Mucosa of stomach (tissue), 1 donor: ENCODE results near the gene RBM46.
A peak's percentile ranks its signal among the peaks of the same experiment; 100 is the strongest.

Experiments used
- H3K27me3 ChIP-seq: one replicate; pipeline ENCODE4 v1.7.0; 2013; ENCODE audit warnings: mild to moderate bottlenecking, low read length; ENCODE audit not compliant: control insufficient read depth, insufficient read depth
- H3K36me3 ChIP-seq: one replicate; pipeline ENCODE4 v1.7.0; 2013; ENCODE audit warnings: low read length; ENCODE audit not compliant: control insufficient read depth, insufficient read depth
- H3K4me1 ChIP-seq: one replicate; pipeline ENCODE4 v1.7.0; 2013; ENCODE audit warnings: mild to moderate bottlenecking, low read length; ENCODE audit not compliant: control insufficient read depth, insufficient read depth
- H3K4me3 ChIP-seq: one replicate; pipeline ENCODE4 v1.7.0; 2013; ENCODE audit warnings: low read length
- H3K9ac ChIP-seq: one replicate; pipeline ENCODE4 v1.7.0; 2013; ENCODE audit warnings: mild to moderate bottlenecking, low read length, moderate library complexity
- H3K9me3 ChIP-seq: one replicate; pipeline ENCODE4 v1.7.0; 2013; ENCODE audit warnings: mild to moderate bottlenecking, low read length, moderate library complexity; ENCODE audit not compliant: control insufficient read depth
- donor health status: Pancreatic carcinoma.

RBM46 gene, protein sequence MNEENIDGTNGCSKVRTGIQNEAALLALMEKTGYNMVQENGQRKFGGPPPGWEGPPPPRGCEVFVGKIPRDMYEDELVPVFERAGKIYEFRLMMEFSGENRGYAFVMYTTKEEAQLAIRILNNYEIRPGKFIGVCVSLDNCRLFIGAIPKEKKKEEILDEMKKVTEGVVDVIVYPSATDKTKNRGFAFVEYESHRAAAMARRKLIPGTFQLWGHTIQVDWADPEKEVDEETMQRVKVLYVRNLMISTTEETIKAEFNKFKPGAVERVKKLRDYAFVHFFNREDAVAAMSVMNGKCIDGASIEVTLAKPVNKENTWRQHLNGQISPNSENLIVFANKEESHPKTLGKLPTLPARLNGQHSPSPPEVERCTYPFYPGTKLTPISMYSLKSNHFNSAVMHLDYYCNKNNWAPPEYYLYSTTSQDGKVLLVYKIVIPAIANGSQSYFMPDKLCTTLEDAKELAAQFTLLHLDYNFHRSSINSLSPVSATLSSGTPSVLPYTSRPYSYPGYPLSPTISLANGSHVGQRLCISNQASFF

DNA sequence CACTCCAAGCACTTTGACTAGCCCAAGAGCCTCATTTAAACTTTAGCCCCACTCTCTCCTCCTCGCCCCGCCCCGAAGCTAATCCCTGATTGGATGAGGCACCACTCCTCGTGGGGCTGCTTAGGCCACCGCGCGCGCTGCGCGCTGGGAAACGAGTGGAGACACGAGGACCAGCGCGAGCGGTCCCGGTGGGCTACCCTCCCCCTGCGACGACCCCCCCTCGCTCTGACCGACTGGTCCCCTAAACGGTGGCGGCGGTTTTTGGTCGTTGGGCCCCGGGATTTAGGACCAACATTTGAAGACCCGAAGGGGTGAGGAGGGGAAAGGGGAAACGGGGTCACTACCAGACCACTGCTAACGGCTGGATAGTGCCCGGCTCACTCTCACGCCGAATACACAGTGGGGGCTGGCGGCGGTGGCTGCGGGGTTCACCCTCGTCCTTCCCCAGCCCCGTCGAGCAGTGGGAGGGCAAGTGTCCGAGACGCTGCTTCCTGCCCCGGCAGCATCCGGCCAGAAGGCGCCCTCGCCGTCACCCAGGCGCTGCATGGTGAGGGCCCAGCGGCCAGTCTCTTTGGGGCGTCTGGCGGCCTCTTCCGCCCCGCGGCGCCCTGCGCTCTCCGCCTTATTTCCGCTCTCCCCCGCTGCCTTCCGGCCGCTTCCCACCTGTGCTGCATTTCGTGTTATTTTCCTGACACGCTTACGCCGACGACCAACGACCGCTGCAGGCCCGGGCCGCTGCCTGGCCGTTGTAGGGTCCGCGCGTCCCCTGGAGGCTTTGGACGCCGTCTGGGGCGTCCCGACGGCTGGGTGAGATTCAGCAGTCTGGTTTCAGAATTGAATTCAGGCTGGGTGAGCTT, at the start of gene RBM46:
RBM46 (plus strand) TSS at position 147 of the 857 bp plus-strand sequence. CDS start 15,481 bp downstream, outside the sequence.
- no peaks in the 10 kb centered on the region for H3K36me3 ChIP-seq
- no peaks in the 10 kb centered on the region for H3K27me3 ChIP-seq
- no peaks in the 10 kb centered on the region for H3K9me3 ChIP-seq
- H3K4me1 ChIP-seq: no peaks in the 10 kb centered on the region
- H3K9ac ChIP-seq: no peak within 1 kb of the TSS
- H3K4me3 ChIP-seq: no peak within 1 kb of the TSS

DNA sequence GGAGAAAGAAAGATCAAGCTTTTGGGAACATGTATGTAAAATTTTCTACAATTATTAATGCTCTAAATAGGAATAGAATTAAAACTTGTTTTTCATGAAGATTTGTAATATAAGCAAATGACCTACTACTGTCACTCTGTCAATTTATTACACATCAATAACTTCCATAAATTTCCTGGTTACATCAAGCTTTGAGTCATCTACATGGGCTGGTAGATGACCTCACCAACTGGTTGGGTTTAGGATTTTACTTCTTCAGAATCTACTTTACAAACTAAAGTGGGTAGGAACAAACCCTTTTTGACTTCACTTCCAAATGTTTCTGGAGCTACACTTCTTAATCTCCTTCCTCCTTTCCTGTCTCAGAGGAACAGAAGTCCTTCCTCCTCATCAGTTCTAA, 49.3 kb upstream of the RBM46 start:
- H3K4me3 ChIP-seq: no peak overlapping the region
- no peaks in the 10 kb centered on the region for H3K36me3 ChIP-seq
- no peak overlapping the region for H3K9ac ChIP-seq
- H3K4me1 ChIP-seq: no peaks in the 10 kb centered on the region
- no peaks in the 10 kb centered on the region for H3K27me3 ChIP-seq
- no peaks in the 10 kb centered on the region for H3K9me3 ChIP-seq

DNA sequence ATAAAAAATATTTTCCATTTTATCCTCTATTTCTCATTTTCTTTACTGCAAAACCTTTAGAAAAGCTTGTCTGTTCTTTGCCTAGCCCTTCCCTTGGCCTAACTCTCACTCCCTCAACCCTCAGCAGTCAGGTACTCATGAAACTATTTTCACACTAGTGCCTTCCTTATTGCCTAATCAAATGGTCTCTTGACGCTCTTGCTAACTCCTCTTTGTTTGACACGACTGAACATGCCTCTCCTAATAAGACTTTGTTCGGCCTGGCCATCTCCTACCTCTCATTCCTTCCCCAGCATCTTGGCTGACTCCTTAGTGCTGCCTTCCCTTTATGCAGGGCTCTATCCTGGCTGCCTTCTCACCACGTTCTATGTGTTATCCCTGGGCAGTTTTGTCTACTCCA, 48.4 kb upstream of the RBM46 start:
- Histone ChIP-seq H3K4me3 (no peak overlapping the region), H3K4me1 (no peaks in the 10 kb centered on the region), H3K9me3 (no peaks in the 10 kb centered on the region), H3K27me3 (no peaks in the 10 kb centered on the region), H3K36me3 (no peaks in the 10 kb centered on the region), H3K9ac (no peak overlapping the region)

DNA sequence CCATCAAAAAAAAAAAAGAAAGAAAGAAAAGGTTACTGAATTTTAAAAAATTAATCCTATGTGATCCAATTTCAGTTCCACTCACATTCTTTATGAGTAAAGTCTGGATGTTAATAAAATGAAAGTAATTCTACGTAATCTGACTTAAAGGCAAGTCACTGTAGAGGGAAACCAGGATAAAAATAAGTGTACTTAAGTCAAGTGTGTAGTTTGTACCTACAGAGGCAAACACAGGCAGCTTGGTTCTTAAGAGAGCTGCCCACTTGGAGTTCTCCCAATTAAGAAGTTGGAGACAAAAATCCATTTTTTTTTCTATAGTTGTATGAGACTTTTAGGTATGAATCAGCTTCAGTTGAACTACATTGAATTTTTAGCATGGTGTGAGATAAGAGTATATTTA, 44.3 kb upstream of the RBM46 start:
- Histone ChIP-seq H3K9ac (no peak overlapping the region), H3K4me3 (no peak overlapping the region), H3K9me3 (no peaks in the 10 kb centered on the region), H3K4me1 (no peaks in the 10 kb centered on the region), H3K27me3 (peaks cover 12% of the 10 kb centered on the region), H3K36me3 (no peaks in the 10 kb centered on the region)

DNA sequence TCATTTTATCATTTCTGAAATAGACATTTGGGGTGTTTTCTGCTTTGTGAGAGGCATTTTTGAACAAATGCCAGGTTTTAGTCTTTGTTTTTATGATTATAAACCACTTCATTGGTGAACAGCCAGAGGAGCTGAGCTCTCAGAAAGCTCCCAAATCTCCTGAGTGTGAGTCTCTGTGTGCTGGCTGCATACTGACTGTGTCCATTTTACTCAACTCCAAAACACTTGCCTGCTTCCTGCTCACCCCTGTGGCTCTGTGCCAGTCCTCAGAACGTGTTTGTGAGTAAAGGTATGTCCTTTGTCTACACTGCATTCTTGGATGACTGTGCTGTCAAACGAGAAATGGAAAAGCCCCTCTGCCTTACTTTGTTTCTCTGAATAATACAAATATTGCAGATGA, 42.6 kb upstream of the RBM46 start:
- Histone ChIP-seq H3K9ac (no peak overlapping the region), H3K4me1 (no peaks in the 10 kb centered on the region), H3K9me3 (no peaks in the 10 kb centered on the region), H3K36me3 (no peaks in the 10 kb centered on the region), H3K4me3 (no peak overlapping the region), H3K27me3 (peaks cover 27% of the 10 kb centered on the region)

DNA sequence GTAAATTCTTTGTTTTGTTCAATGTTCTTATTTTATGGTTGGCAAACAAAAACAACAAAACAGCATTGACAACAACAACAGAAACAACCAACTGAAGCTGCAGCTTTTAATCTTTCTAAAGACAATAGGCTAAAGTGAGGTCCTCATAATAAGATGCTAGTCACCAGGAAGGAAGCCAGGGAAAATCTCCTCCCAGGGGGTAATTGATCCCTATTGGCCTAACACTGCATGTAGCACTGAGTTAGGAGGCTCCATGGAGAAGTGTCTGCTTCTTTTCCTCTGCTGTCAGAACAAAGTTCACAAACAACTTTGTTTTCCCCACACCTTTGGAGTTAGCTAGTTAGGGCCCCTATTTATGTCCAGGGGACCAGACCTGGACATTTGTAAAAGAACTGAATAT, 42.0 kb upstream of the RBM46 start:
- no peak overlapping the region for H3K4me3 ChIP-seq
- no peaks in the 10 kb centered on the region for H3K4me1 ChIP-seq
- H3K27me3 ChIP-seq: peaks cover 34% of the 10 kb centered on the region
- H3K9ac ChIP-seq: no peak overlapping the region
- H3K9me3 ChIP-seq: no peaks in the 10 kb centered on the region
- no peaks in the 10 kb centered on the region for H3K36me3 ChIP-seq

DNA sequence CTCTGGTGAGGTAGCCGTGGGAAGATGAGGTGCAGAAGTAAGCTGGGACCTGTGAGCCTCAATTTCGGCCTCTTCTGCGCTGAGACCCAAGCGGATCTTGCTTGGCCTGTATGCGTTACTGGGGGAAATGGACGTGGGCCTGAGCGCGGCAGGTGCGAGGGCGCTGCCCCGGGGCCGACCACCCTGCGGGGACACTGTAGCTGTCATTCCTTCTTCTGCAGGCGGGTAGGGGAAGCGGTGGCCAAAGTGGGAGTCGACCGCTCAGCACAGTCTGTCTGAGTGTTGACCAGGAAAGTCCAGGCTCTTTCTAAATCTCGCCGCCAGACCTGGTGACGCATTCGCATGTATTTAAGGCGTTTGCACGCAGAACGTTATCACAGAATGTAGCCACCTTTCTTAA, 40.6 kb upstream of the RBM46 start:
- Histone ChIP-seq H3K4me3 (no peak overlapping the region), H3K9me3 (no peaks in the 10 kb centered on the region), H3K27me3 (peaks cover 46% of the 10 kb centered on the region), H3K36me3 (no peaks in the 10 kb centered on the region), H3K4me1 (peaks cover 5% of the 10 kb centered on the region), H3K9ac (no peak overlapping the region)

DNA sequence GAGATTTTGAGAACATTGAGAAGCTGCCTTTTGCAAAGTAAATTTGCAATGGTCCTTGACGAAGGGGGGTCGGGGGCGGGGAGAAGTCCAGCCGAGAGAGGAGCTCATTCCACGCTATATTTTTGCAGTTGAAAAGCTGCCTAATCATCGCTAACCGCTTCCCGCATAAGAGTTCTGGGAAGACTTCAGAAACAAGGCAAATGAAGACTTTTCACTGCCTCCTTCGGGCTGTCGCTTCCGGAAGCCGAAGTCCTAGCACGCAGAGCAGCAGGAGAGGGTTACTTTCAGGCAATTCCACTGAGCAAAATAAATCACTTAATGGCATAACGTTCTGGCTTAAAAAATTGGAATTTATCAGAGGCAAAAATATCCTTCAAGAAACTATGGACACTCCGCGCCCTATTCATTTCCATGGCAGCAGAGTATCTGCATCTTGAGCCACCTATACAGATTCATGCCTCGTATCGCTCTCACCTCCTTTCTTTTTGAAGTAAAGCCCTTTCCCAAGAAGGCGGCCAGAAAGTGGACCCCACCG, 39.9 kb upstream of the RBM46 start:
- no peak overlapping the region for H3K9ac ChIP-seq
- H3K27me3 ChIP-seq: peaks cover 47% of the 10 kb centered on the region
- H3K9me3 ChIP-seq: no peaks in the 10 kb centered on the region
- H3K4me1 ChIP-seq: peaks cover 5% of the 10 kb centered on the region
- no peak overlapping the region for H3K4me3 ChIP-seq
- H3K36me3 ChIP-seq: no peaks in the 10 kb centered on the region

DNA sequence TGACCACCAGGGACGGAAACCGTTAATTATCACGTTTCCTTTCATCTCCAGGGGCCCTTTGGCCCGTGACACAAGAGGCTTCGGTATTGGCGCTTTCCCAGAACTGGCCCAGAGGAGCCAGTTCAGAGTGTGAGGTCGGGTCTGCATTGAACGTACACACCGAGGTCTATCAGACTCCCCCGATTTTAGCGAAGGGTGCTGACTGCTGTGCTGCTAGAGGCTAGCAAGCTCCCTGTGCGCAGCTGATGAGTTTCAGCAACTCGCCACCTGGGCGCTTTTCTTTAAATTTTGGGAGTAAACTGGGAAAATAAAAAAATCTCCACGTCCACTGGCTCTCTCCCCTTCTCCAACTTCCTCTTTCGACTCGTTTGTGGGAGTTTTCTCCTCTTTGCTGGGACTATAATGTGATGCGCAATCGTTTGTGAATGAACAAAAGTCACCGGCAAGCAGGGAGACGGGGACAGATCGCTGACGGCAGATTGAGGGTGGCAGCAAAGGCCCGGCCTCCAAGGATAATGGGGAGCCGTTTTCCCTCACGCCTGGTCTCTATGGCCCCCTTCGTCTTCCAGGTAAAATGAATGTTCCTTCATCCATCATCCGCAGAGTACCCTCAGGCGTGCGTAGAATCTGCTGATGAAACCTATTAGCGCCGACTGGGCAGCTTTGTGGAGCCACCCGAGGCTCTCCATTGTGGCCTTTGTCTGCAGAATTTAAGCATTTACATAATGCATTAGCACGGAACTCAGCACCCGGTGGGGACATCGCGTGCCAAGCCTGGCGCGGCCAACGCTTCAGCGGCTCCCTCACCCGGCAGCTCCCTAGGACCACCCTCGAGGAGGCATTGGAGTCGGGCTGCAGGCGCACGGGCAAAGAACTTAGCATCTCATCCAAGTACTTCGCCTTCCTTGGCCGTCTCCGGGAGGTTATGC, 38.9 kb upstream of the RBM46 start:
- Histone ChIP-seq H3K4me1 (peaks cover 5% of the 10 kb centered on the region), H3K27me3 (peaks cover 47% of the 10 kb centered on the region), H3K9me3 (no peaks in the 10 kb centered on the region), H3K36me3 (no peaks in the 10 kb centered on the region), H3K9ac (no peak overlapping the region), H3K4me3 (no peak overlapping the region)

DNA sequence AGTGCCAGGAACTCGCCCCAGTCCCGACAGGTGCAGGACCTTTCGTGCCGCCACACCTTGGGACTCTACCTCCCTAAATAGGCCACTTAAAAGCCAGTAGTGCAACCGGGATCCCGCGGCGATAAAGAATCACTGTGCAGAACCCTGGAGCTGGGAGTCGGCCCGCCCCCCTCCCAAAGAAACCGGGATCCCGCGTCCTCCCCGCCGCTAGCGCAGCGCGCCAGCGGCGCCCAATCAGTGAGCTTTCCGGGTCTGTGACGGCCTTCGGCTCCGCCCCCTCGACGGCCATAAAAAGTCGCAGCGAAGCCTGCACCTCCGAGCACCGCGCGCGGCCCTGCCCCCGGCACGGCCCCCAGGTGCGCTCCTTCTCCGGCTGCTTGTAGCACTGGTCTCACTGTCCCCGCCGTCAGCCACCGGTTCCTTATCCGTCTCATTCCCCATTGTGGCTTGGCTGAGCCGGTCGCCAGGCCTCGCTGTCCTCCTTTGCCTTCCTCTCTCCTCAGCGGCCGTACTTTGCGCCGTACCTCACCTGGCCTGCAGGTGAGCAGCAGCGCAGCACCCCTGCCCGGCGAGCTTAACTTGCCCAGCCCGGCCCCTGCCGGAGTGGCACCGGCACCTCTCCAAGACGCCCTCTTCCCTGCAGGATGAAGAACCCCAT, 37.3 kb upstream of the RBM46 start, which contains the start of gene LRAT:
LRAT (plus strand) TSS at position 318 of the 658 bp plus-strand sequence; CDS start at position 645, 327 bp downstream.
- peak within 1 kb of the TSS; percentile 26 for H3K9ac ChIP-seq
- H3K4me3 ChIP-seq: peak within 1 kb of the TSS; percentile 16
- no peaks in the 10 kb centered on the region for H3K9me3 ChIP-seq
- H3K36me3 ChIP-seq: no peaks in the 10 kb centered on the region
- H3K4me1 ChIP-seq: peaks cover 5% of the 10 kb centered on the region
- peaks cover 47% of the 10 kb centered on the region for H3K27me3 ChIP-seq
